Central memory CD8-positive, alpha-beta T cell (primary cell): ENCODE data around the gene GPD2.

Source experiments
- ATAC-seq: fragments of 150-1000 bp; cut with Tn5 transposase; replicated peaks from 2 replicates; pipeline ENCODE4 v1.10.0; 2022; ENCODE audit warnings: mild to moderate bottlenecking, moderate FRiP score, moderate number of reproducible peaks; ENCODE audit not compliant: poor library complexity, severe bottlenecking; ENCODE audit errors: extremely low read depth
- DNase-seq, 2 donors: peaks; one replicate each; pipeline ENCODE4 v3.0.0; 2021; ENCODE audit warnings: low spot score in 2 of 2
- H3K27ac Mint-ChIP-seq: one replicate; pipeline ENCODE4 v1.8.0; 2022; ENCODE audit warnings: low read depth, mild to moderate bottlenecking, moderate library complexity, mixed read lengths
- H3K27me3 Mint-ChIP-seq: one replicate; pipeline ENCODE4 v1.8.0; 2022; ENCODE audit warnings: mixed read lengths
- H3K36me3 Mint-ChIP-seq: one replicate; pipeline ENCODE4 v1.8.0; 2022; ENCODE audit warnings: mild to moderate bottlenecking, moderate library complexity, mixed read lengths; ENCODE audit not compliant: insufficient read depth
- H3K4me1 Mint-ChIP-seq: one replicate; pipeline ENCODE4 v1.8.0; 2022; ENCODE audit warnings: mixed read lengths
- H3K4me3 Mint-ChIP-seq: one replicate; pipeline ENCODE4 v1.8.0; 2022; ENCODE audit warnings: mild to moderate bottlenecking, moderate library complexity, mixed read lengths
- H3K9me3 Mint-ChIP-seq: one replicate; pipeline ENCODE4 v1.8.0; 2022; ENCODE audit warnings: mixed read lengths

The GPD2 gene

DNA sequence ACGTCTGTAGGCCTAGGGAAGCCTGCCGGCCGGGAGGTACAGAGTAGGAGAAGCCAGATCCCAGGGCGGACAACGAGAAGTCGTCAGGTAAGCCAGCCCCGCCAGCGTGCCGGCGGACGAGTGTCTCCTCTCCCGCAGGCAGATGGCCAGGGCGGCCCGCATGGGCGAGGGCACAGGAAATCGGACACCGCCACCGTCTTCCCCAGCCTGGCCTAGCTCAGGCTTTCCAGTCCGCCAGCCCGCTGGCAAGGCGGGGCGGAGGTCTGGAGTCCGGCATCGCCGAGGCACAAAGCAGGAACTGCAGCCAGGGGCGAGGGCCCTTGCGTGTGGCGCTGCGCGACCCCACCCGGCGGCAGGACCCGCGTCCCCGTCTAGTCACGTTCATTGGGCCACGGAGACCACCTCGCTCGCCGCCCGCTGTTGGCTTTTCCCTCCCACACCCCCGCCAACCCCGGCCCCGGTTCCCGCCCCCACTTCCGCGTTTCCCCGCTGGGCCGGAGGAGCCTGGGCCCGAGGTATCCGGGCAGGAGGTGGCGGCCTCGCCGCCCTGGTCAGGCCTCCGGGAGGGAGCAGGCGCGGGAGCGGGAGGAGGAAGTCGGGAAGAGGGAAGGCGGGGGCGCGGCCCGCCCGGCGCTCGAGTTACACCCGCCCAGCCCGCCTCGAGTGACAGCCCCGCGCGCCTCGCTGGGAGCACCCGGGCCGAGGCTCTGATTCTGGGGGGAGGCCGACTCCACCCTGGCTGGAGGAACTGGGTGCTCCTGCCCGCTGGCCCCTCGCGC lies at the start of gene GPD2:
Gene GPD2, plus strand, starts transcription at position 662 of the 779 bp plus-strand sequence. CDS start 39,727 bp downstream, outside the sequence.
- ATAC-seq (peak; percentile 59), DNase-seq (peak; percentile 43 to 47)
- peaks cover 5% of the 10 kb centered on the region for H3K36me3 Mint-ChIP-seq
- peak within 1 kb of the TSS; percentile 95 for H3K4me3 Mint-ChIP-seq
- no peaks in the 10 kb centered on the region for H3K27me3 Mint-ChIP-seq
- H3K27ac Mint-ChIP-seq: peak within 1 kb of the TSS; percentile 92
- H3K9me3 Mint-ChIP-seq: no peaks in the 10 kb centered on the region
- H3K4me1 Mint-ChIP-seq: peaks cover 28% of the 10 kb centered on the region

DNA sequence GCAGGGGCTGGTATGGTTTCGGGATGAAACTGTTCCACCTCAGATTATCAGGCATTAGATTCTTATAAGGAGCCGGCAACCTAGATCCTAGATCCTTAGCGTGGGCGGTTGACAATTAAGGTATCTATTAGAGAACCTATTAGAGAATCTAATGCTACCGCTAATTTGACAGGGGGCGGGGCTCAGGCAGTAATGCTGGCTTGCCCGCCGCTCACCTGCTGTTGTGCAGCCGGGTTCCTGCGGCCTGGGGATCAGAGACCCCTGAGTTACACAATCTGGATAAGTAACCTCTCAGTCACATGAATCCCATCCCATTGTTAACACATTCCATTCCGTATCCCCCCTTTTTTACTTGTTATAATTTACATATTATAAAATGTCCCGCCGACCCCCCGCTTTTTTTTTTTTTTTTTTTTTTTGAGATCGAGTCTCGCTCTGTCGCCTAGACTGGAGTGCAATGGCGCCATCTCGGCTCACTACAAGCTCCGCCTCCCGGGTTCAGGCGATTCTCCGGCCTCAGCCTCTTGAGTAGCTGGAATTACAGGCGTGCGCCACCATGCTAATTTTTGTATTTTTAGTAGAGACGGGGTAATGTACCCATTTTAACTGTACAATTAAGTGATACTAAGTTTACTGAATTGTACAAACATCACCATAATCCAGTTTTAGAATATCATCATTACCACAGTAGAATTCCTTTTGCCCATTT lies 42.0 kb upstream of the GPD2 start:
- peaks cover under 1% of the 10 kb centered on the region for H3K4me1 Mint-ChIP-seq
- no peaks in the 10 kb centered on the region for H3K27me3 Mint-ChIP-seq
- H3K27ac Mint-ChIP-seq: no peak overlapping the region
- DNase-seq: no peak
- H3K9me3 Mint-ChIP-seq: no peaks in the 10 kb centered on the region
- peaks cover 6% of the 10 kb centered on the region for H3K36me3 Mint-ChIP-seq
- no peak for ATAC-seq
- no peak overlapping the region for H3K4me3 Mint-ChIP-seq

DNA sequence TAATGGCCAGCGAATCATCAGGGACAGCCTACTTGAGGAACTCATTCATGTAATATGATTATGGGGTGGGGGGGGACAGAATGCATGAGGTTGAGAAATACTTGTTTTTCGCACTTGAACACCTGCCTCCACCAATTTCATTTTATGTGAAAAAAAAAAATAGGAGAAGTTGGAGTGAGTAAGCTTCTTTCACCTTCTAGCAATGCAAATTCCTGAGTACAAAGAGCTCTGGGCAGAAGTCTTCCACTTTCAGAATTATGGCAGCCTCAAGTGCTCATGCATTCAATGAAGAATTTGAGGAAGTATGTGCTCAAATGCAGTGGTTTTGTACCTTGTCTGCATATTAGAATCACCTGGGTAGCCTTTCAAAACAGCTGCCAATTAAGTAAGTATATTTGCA lies 40.1 kb upstream of the GPD2 start:
- DNase-seq (no peak), ATAC-seq (no peak)
- Mint-ChIP-seq H3K27ac (no peak overlapping the region), H3K27me3 (peaks cover 8% of the 10 kb centered on the region), H3K36me3 (peaks cover 21% of the 10 kb centered on the region), H3K9me3 (no peaks in the 10 kb centered on the region), H3K4me3 (no peak overlapping the region), H3K4me1 (peaks cover 20% of the 10 kb centered on the region)

DNA sequence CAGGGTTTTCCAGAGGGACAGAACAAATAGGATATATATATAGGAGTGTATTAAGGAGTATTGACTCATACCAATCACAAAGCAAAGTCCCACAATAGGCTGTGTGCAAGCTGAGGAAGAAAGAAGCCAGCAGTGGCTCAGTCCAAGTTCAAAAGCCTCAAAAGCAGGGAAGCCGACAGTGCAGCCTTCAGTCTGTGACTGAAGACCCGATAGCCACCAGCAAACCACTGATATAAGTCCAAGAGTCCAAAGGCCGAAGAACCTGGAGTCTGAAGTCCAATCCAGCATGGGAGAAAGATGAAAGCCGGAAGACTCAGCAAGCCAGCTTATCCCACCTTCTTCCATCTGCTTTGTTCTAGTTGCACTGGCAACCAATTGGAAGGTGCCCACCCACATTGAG lies 39.0 kb upstream of the GPD2 start:
- Mint-ChIP-seq H3K9me3 (no peaks in the 10 kb centered on the region), H3K4me3 (no peak overlapping the region), H3K36me3 (peaks cover 28% of the 10 kb centered on the region), H3K27me3 (peaks cover 9% of the 10 kb centered on the region), H3K4me1 (peaks cover 23% of the 10 kb centered on the region), H3K27ac (no peak overlapping the region)
- DNase-seq (no peak), ATAC-seq (no peak)

DNA sequence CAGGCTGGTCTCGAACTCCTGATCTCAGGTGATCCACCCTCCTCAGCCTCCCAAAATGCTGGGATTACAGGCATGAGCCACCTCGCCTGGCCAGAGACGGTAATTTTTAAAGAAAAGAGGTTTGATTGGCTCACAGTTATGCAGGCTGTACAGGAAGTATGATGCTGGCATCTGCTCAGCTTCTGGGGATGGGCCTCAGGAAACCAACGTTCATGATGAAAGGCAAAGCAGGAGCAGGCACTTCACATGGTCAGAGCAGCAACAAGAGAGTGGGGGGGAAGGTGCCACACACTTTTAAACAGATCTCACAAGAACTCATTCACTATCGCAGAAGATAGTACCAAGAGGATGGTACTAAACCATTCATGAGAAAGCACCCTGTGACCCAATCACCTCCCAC lies 38.0 kb upstream of the GPD2 start:
- peaks cover 23% of the 10 kb centered on the region for H3K4me1 Mint-ChIP-seq
- H3K27me3 Mint-ChIP-seq: peaks cover 9% of the 10 kb centered on the region
- ATAC-seq (no peak), DNase-seq (no peak)
- H3K9me3 Mint-ChIP-seq: no peaks in the 10 kb centered on the region
- no peak overlapping the region for H3K4me3 Mint-ChIP-seq
- peaks cover 28% of the 10 kb centered on the region for H3K36me3 Mint-ChIP-seq
- H3K27ac Mint-ChIP-seq: no peak overlapping the region

DNA sequence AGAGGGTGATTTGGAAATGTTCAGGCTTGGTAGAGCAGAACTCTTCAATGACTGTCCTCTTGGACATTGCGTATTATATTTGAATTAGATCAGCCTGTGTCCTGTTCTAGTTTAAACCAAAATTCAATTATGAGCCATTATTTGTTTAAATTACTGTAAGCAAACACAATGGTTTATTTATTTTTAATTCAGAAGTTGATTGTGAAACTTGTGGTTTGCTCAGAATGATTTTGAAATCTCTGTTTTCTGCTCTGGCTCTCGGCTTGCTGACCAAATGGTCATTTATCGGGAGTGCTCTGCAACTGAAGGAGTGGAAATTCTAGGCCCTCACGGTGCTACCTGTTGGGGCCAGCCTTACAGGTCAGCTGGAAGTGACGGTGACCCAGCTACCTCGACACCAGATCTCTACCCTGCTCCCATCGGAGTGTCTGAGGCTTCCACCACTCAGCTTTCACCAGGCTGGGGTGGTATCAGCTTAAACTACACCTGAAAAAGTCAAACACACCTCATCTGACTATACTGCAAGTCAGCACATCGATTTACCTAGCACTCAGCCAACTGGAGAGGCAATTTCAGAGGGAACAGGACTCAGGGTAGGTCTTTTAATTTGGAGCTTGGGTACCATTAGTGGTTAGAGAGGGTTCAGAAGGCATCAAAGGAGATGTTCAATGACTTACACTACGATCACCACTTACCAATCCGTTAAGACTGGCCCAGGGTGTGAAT lies 36.8 kb upstream of the GPD2 start:
- ATAC-seq (no peak), DNase-seq (no peak)
- Mint-ChIP-seq H3K36me3 (peaks cover 28% of the 10 kb centered on the region), H3K9me3 (no peaks in the 10 kb centered on the region), H3K4me1 (peaks cover 23% of the 10 kb centered on the region), H3K27ac (peak overlapping the region; percentile 100), H3K27me3 (peaks cover 9% of the 10 kb centered on the region), H3K4me3 (peak overlapping the region; percentile 94)

DNA sequence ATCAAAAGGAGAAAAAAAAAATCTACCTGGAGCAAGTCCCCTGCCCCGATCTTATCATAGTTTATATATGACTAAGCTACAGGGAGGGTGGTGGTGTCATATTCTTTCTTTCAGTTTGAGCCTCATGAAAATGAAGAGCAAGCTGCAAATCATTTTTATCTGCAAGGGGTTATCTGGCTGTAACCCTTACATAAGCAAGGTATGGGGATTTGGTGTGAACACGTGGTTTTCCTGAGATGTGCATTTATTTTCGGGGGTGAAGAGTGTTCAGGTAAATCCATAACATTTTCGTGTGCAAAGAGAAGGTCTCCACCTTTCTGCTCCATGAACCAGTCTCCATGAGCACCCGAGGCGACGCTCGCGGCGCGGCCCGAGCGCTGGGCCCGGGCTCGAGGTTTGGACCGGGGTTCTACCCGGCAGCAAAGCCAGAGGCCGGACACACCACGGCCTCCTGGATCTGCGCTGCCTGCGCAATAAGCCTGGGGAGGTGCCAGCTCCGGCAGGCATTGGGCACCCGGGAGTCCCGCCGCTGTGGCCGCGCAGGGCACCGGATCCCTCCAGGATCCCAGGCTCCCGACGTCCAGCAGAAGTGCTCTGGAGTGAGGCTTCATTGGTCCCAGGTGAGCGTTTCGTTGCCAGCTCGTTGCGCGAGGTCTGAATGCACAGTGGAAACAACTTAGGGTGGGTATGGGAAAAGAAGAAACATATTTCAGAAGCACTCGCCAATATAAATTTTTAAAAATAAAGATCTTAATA lies 36.1 kb upstream of the GPD2 start:
- Mint-ChIP-seq H3K27ac (peak overlapping the region; percentile 100), H3K9me3 (no peaks in the 10 kb centered on the region), H3K4me3 (peak overlapping the region; percentile 94), H3K27me3 (peaks cover 9% of the 10 kb centered on the region), H3K4me1 (peaks cover 23% of the 10 kb centered on the region), H3K36me3 (peaks cover 28% of the 10 kb centered on the region)
- no peak for DNase-seq
- ATAC-seq: peak; percentile 38

DNA sequence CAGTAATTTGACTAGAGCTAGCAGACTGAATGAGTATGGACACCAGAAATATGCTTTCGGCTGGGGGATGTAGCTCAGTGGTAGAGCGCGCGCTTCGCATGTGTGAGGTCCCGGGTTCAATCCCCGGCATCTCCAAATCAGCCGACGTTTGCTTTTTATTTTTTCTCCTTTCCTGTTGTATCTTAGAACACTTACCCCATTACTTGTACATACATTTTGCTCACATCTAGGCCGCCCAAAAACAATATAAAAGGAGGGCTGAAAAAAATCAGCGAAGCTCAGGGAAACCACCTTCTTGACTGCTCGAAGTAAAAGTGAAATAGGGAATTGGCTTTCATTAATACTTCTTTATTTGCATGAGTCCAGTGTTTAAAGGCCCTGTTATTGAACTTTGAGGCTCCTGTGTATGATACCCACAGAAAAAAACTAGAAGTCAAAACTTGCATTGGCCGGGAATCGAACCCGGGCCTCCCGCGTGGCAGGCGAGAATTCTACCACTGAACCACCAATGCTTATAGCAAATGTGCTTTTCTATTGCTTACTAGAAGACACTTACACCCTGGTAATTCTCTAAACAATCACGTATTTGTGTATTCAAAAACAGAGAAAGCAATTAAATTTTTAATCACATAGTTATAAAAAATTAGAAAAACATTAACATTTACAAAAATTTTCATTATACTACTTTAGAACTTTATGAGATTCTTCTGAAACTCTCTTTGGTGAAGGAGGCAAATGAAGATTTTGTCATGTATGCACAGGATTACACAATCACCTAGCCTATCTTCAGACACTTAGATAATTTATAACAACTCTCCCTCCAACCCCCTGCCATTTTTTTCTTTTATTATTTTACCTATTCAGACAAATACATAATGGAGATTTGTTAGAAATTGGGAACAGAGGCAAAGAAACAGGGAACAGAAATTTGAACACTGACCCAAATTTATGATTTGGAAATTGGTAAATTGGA lies 35.2 kb upstream of the GPD2 start:
- H3K9me3 Mint-ChIP-seq: no peaks in the 10 kb centered on the region
- peak overlapping the region; percentile 94 for H3K4me3 Mint-ChIP-seq
- H3K4me1 Mint-ChIP-seq: peaks cover 23% of the 10 kb centered on the region
- ATAC-seq (peak; percentile 83), DNase-seq (peak; percentile 81)
- peaks cover 9% of the 10 kb centered on the region for H3K27me3 Mint-ChIP-seq
- H3K27ac Mint-ChIP-seq: peak overlapping the region; percentile 100
- peaks cover 28% of the 10 kb centered on the region for H3K36me3 Mint-ChIP-seq

DNA sequence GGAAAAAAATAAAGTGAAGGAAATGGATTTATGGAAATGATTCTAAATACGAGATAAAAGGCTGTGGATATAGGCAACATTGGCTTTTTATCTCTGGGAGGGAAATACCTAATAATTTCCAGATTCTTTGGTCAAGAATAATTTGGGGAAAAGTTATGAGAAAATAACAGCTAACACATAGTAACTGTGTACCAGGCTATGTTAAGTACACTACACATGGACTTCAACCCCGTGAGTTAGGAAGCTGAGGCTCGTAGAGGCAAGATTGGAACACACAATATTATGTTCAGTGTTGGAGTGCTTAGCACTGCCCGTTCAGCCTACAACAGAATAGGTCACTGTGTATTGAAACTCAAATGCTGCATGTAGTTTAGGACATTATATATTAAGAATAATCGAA lies 34.3 kb upstream of the GPD2 start:
- Mint-ChIP-seq H3K9me3 (no peaks in the 10 kb centered on the region), H3K4me3 (no peak overlapping the region), H3K4me1 (peaks cover 23% of the 10 kb centered on the region), H3K27me3 (peaks cover 9% of the 10 kb centered on the region), H3K27ac (peak overlapping the region; percentile 100), H3K36me3 (peaks cover 28% of the 10 kb centered on the region)
- ATAC-seq (no peak), DNase-seq (no peak)

DNA sequence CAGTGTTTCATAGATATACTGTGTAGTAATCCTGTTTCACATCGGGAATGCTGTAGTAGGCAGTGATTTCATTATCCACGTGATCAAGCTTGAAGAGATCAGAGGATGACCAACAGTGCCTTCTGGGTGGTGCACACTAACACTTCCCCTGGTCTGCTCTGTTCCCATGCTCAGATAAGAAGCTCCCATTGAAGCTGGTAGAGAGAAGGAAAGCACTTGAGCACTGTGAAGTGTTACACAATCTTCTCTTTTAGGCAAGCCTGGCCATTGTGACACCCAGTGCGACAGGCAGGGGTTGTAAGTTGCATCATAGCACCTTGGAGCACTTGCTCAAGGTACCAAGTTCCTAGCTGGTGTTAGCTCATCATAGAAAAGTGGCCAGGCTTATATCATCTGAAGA lies 30.6 kb upstream of the GPD2 start:
- no peak for DNase-seq
- Mint-ChIP-seq H3K4me1 (peaks cover 8% of the 10 kb centered on the region), H3K27ac (no peak overlapping the region), H3K4me3 (no peak overlapping the region), H3K27me3 (peaks cover 8% of the 10 kb centered on the region), H3K36me3 (peaks cover 14% of the 10 kb centered on the region), H3K9me3 (no peaks in the 10 kb centered on the region)
- no peak for ATAC-seq

DNA sequence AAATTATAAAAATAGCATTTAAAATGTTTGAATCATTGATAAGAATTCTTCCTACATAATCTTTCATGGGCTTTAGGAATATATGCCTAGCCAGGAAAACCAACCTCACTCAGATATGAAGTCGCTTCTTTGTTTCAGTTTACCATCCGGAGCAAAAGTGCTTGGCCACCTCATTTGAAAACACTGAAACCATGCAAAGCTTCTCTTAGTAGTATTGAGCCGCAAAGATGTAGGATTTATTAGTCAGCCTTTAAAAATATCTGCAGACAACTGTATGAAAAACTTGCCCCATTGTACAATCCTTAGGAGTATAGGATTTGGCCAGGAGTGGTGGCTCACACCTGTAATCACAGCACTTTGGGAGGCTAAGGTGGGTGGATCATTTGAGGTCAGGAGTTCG lies 24.3 kb upstream of the GPD2 start:
- Mint-ChIP-seq H3K36me3 (peaks cover 1% of the 10 kb centered on the region), H3K4me3 (no peak overlapping the region), H3K27ac (no peak overlapping the region), H3K27me3 (peaks cover 8% of the 10 kb centered on the region), H3K9me3 (no peaks in the 10 kb centered on the region), H3K4me1 (no peaks in the 10 kb centered on the region)
- DNase-seq (no peak), ATAC-seq (no peak)
